Stimulated activated CD4-positive, alpha-beta T cell treated with anti-CD3 and anti-CD28 coated beads, Interleukin-15, amount 100 ng/mL, for 1 hour (primary cell): Measurements from ENCODE around the gene ARHGEF11.
"Not testable (repeated sequence)": the region's sequence is repeated elsewhere in the genome, so short reads cannot be mapped to it uniquely, and the experiment has no call there.

Experiments
- DNase-seq, 2 donors: peaks; one replicate each; pipeline ENCODE4 v3.0.0-alpha.2; 2020; ENCODE audit warnings: low read depth in 1 of 2, low spot score in 1 of 2

Gene ARHGEF11, protein sequence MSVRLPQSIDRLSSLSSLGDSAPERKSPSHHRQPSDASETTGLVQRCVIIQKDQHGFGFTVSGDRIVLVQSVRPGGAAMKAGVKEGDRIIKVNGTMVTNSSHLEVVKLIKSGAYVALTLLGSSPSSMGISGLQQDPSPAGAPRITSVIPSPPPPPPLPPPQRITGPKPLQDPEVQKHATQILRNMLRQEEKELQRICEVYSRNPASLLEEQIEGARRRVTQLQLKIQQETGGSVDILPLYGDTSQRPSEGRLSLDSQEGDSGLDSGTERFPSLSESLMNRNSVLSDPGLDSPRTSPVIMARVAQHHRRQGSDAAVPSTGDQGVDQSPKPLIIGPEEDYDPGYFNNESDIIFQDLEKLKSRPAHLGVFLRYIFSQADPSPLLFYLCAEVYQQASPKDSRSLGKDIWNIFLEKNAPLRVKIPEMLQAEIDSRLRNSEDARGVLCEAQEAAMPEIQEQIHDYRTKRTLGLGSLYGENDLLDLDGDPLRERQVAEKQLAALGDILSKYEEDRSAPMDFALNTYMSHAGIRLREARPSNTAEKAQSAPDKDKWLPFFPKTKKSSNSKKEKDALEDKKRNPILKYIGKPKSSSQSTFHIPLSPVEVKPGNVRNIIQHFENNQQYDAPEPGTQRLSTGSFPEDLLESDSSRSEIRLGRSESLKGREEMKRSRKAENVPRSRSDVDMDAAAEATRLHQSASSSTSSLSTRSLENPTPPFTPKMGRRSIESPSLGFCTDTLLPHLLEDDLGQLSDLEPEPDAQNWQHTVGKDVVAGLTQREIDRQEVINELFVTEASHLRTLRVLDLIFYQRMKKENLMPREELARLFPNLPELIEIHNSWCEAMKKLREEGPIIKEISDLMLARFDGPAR (N-terminal part only)

DNA sequence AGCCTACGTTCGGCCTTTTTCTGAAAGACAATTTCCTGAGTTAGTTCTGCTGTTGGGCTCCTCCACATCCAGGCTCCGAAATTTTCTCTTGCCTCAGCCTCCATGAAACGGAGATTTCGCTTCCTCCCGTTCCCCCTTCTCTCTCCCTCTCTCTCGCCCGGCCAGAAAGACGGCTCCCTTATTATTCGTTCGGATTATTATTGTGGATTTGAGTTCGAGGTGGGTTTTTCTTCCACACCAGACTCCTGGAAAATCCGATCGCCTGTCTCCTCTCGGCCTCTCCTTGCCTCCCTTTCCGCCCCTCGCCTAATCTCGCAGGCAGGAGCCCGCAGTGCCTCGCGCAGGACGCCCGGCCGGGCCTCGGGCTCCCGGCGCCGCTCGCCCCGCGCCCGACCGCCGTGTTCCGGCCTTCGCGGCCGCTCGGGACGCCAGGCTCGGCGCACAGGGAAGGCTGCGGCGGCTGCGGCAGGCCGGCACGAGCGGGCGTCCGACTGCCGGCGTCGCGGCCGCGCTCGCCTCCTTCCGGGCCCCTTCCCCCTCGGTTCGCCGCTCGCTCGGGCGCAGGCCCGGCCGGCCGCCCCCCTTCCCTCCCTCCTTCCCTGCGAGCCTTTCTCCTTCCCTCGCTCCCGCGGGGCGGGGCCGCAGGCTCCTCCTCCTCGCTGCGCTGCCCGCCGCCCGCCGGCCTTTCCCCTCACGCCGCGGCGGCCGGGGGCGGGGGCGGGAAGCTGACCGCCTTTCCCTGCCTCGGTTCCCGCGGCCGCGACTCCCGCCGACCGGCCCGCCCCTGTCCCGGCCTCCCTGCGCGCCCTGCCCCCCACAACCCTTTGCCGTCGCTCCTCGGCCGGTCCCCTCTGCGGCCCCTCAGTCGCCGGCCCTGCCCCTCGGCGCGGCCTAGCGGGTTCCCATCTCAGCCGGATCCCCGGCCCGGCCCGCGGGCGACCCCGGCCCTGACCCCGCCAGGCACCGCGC is at the start of gene ARHGEF11:
Gene ARHGEF11, minus strand, starts transcription at position 493 of the 969 bp plus-strand sequence. CDS start 1,412 bp downstream, outside the sequence.
- DNase-seq: peak in 1 of 2 donors; percentile 5

DNA sequence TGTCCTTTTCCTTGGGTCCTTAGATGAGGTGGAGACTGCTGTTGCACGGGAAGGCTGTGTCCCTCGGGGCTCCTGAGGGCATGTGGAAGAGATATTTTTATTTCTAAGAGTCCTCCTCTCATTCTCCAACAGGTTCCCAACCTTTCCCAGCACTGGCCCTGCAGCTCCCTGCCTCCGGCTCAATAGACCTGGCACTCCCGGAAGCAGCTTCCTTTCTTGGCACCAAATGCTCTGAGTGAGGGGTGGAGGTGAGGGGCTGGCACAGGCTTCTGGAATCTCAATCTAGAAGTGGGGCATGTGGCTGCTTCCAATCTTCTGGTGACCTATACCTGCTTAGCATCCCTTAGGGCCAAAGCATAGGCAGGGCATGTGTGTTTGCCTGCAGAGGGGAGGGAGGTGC is 49.5 kb upstream of the ARHGEF11 start:
- DNase-seq: no peak

DNA sequence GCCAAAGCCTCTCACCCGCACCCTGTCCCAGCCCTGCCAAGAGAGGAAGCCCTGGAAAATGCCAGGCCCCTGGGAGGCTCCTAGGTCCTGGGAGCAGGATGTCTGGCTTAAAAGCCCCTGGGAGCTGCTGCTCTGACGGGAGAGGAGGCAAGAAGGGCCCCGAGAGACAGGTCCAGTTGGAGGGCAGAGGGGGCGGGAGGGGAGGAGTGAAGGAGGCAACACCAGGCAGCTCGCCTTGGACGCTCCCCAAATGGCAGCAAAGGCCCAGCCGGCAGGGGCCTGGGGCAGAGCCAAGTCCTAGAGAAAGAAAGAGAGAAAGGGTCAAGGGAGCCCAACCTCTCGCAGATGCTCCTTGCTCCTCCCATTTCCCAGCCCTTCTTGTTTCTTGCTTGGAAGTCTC is 47.3 kb upstream of the ARHGEF11 start:
- no peak for DNase-seq

DNA sequence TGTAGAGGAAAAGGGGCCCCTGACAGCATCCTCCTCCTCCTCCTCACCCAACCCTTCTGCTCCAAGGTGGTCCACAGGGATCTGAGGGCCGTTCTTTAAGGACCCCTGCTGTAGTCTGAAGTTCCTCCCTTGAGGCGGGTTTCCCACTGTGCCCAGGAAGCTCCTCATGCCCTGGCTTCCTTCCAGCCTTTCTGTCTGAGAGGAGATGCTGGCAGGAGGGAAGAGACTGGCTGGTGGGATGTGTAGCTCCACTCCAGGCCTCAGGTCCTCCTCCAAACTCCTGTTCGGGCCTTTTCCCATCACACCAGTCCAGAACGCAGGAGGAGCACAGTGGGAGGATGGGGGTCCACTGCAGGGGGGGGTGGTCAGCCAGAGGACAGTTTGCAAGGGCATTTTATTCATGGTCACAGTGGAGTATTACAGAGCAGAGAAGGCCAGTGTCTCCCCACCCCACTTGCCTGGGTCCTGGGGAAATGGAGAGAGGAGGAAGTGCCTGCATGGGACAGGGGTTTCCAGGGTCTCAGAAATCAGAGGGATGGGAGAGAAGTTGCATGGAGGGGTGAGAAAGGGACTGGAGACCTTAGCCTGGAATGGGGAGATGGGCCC is 46.2 kb upstream of the ARHGEF11 start:
- no peak for DNase-seq

DNA sequence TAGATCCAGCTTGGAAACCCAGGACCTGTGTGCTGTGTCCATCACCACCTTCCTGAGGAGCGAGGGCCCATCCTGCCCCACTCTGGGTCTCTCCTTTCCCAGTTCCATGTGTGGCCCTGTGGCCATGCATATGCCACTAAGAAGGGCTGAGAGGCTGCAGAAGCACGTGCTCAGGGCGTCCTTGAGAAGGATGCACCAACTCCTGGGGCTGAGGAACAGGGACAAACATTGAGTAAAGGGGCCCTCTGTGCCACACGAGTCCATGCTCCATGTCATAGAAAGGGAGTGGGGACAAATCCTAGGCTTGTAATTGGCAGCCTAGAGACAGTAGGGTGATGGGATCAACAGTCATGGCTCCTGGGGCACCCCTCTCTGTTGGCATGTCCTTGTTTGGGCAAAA is 45.6 kb upstream of the ARHGEF11 start:
- DNase-seq: no peak

DNA sequence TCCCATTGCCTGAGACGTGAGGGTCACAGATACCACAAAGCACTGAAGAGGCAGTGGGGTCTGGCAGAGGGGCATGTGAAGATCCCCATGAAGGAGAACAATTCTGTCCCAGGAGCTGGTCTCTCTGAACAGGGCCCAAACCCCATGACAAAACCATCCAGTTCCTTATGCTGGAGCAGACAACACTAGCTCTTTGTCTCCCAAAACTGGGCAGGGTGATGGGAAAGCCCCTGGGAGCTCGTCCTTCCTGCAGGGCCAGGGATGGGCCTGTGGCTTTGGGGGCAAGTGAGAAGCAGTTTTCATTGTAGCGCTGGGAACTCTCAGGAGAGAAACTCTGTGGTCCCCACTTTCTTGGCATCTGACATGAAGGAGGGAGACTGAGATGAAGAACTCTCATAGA is 45.2 kb upstream of the ARHGEF11 start:
- no peak for DNase-seq

DNA sequence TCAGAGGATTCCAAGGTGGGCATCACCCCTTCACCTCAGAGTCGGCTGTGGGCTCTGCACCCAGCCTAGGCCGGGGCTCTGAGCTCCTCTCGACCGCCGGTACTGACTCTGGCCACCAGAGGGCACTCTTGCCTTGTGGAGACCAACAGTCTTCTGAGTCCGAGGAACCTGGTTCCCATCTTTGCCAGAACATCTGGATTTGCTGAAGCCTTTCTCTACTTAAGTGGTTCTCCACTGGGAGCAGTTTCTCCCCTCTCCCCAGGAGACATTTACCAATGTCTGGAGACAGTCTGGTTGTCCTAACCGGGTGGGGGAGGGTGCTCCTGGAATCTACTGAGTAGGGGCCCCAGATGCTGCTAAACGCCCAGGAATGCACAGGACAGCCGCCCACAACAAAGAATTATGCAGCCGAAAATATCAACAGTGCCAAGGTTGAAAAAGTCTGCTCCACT is 44.7 kb upstream of the ARHGEF11 start:
- DNase-seq: peak; percentile 67 to 78

DNA sequence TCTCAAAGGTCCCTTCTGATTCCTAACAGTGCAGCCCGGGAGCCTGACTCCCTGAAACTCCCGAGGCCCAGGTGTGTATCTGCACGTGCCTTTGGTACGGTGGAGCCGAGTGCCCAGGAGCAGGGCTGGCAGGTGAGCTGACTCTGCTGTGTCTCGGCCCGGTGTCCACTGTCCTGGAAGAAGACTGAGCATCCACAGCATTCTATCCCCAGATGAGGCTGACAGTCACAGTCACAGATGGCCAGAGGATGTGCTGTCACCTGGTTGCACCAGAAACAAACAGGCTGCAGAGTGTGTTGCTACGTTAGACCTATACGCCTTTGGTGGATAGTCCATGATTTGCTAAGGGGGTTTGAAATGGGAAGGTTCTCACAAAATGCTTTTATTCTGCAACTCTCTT is 44.2 kb upstream of the ARHGEF11 start:
- DNase-seq: no peak

DNA sequence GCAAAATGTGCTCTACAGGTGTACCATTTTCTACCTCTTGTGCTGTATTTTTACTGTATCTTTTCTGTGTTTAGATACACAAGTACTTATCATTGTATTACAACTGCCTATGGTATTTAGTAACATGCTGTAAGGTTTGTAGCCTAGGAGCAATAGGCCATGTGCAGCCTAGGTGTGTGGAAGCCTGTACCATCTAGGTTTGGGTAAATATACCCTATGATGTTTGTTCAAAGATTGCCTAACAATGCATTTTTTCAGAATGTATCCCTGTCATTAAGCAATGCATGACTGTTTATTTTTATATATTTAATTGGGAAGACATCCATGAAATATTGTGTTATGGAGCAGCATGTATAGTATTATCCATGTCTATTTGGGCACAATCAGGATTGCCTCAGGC is 43.1 kb upstream of the ARHGEF11 start:
- DNase-seq: no peak

DNA sequence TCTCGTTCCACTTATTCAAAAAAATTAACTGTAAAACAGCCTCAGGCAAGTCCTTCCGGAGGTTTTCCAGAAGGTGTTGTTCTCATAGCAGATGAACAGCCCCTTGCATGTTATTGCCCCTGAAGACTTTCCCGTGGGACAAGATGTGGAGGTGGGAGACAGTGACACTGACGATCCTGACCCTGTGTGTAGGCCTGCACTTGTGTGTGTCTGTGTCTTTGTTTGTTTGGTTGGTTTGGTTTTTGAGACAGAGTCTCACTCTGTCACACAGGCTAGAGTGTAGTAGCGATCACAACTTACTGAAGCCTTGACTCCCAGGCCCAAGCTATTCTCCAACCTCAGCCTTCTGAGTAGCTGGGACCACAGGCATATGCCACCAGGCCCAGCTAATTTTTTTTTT is 41.5 kb upstream of the ARHGEF11 start:
- DNase-seq: no peak

DNA sequence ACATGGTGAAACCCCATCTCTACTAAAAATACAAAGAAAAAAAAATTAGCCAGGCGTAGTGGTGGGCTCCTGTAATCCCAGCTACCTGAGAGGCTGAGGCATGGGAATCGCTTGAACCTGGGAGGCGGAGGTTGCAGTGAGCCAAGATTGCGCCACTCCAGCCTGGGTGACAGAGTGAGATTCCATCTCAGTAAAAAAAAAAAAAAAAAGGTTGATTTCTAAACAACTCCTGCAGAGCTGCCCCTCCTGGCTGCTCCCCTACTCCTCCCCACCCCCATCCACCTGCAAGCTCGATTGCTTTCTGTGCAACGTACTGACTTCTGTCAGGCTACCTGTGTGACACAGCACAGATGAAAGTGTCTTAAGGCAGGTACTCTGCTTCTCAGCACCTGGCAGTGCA is 40.8 kb upstream of the ARHGEF11 start:
- DNase-seq: no peak

DNA sequence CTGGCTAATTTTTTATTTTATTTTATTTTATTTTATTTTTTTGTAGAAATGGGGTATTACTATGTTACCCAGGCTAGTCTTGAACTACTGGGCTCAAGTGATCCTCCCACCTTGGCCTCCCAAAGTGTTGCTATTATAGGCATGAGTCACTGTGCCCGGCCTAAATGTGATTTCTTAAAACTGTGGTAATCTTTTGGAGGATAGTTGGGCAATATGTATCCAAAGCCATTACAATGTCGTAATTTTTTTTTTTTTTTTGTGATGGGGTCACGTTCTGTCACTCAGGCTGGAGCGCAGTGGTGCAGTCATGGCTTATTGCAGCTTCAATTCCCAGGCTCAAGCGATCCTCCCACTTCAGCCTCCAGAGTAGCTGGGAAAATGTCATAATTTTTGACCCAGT is 39.9 kb upstream of the ARHGEF11 start:
- no peak for DNase-seq

DNA sequence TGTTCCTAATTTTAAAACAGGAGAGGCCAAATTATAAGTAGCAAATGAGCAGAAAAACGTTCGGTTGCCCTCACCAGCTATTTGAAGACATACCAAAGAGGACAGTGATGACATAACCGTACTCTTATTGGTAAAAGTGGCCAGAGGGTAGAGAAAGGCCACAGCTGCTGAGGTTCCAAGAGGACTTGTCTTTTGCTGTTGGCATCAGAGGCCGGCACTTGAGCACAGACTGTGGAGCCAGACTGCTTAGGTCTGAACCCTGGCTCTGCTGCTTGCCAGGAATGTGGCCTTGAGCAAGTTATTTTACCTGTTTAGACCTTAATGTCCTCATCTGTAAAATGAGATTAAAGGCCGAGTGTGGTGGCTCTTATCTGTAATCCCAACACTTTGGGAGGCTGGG is 39.2 kb upstream of the ARHGEF11 start:
- DNase-seq: no peak

DNA sequence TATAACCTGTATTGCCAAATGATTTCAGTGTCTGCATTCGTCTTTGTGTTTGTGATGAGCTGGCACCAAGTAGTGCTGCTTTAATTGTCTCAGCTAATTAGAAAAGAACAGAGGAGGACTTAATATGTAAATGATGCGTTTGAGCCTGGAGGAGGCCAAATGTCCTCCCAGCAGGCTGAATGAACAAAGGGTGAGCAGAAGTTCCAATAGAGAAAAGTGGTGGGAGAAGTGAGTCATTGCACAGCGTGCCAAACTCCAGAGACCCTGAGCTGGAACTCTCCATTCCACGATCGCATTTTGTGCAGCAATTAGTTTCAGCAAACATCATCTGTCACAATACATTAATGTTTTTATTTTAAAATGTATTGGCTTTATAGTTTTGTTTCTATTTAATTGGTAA is 36.2 kb upstream of the ARHGEF11 start:
- no peak for DNase-seq

DNA sequence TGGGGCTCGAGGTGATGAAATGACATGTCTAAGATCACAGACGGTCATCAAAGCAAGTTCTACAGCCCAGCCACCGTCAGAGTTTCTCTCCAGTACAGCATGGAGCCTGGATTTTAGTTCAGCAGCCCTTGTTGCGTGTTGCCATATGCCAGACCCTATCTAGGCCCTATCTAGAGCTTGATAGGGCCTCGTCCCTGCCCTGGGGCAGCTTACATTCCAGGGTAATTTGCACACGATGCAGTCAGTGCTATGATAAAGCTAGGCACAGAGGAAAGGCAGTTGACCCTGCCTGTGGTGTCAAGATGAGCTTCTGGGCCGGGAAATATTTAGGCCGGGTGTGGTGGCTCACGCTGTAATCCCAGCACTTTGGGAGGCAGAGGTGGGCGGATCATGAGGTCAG is 35.2 kb upstream of the ARHGEF11 start:
- DNase-seq: no peak

DNA sequence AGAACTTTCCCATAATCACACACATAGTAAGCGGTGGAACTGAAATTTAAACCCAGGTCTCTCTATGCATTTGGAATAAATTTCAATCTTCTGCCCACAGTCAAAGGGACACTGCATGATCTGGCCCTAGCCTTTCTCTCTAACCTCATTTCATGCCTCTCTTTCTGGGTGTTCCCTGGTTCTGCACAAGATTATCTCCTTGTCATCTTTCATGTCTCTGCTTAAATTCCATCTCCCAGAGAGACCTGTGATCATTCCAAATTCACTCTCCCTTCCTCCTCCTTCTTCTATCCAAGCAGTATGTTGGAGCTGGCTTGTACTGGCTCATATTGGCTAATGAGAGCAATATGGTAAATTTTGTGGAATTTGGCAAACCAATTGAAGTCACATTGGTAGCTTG is 31.9 kb upstream of the ARHGEF11 start:
- no peak for DNase-seq

DNA sequence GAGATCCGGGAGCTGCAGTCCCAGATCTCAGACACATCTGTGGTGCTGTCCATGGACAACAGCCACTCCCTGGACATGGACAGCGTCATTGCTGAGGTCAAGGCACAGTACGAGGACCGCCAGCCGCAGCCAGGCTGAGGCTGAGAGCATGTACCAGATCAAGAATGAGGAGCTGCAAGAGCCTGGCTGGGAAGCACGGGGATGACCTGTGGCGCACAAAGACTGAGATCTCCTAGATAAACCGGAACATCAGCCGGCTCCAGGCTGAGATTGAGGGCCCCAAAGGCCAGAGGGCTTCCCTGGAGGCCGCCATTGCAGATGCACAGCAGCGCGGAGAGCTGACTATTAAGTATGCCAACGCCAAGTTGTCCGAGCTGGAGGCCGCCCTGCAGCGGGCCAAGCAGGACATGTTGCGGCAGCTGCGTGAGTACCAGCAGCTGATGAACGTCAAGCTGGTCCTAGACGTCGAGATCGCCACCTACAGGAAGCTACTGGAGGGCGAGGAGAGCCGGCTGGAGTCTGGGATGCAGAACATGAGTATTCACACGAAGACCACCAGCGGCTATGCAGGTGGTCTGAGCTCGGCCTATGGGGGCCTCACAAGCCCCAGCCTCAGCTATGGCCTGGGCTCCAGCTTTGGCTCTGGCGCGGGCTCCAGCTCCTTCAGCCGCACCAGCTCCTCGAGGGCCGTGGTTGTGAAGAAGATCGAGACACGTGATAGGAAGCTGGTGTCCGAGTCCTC is 28.6 kb upstream of the ARHGEF11 start:
- DNase-seq: no peak

DNA sequence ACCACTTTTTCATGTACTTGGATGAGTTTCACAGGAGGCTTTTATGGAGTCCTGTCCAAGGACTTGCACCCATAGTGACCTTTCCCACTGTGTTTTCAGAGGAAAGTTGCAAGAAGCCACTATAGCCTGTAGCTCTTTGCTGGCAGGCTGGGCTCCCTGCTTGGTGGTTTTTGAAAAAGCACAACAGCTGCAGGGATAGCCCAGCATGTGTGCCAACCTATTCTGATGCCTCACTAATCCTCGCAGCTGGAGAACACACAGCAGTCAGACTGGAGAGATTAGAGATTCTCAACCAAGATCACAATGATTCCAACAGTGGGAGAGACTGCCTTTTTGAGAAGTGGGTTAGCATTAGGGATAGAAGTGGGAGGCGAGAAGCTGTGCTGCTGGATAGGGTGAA is 24.1 kb upstream of the ARHGEF11 start:
- DNase-seq: no peak

DNA sequence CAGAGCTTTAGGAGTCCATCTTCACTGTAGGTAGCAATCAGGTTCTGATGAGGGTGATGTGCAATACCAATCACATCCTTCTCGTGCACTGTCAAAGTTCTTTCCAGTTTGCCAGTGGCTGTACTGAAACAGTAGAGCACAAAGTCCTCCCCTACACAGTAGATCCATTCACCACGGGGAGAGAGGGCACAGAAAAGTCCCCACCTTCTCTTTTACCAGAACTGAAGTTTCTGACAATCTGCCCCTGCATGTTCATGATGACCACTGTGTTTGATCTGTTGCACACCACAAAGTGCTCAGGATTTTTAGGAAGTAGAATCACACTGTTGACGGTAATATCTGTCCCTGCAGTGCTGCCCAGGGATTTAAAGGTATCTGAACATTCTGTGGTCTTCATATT is 13.7 kb upstream of the ARHGEF11 start:
- not testable (repeated sequence) for DNase-seq

DNA sequence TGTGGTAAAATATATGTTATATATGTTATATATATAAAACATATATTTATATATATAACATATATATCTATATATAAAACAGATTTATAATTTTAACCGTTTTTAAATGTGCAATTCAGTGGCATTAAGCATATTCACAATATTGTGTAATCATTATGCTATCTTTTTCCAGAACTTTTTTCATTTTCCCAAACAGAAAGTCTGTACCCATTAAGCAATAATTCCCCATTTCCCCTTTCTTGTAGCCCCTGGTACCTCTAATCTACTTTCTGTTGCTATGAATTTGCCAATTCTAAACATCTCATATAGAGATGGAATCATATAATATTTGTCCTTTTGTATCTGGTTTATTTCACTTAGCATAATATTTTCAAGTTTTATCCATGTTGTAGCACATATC is 10.7 kb upstream of the ARHGEF11 start:
- no peak for DNase-seq
